GM12873 (cell line): ENCODE data around the gene TBCE.

ENCODE experiments used
- CTCF ChIP-seq: IDR thresholded peaks from 2 replicates; pipeline ENCODE4 v1.5.1; 2012; ENCODE audit warnings: low read depth, mild to moderate bottlenecking, moderate library complexity, low read length, control low read depth; ENCODE audit not compliant: insufficient read depth; ENCODE audit errors: missing control alignments

The TBCE gene

GRCh38 chr1:235429143-235429542 lies 61.9 kb downstream of the TBCE start:
- no peak for TF ChIP-seq CTCF

- no peak for TF ChIP-seq CTCF
Measured at GRCh38 chr1:235430991-235431390, 63.8 kb downstream of the TBCE start.

- no peak for TF ChIP-seq CTCF
Measured at GRCh38 chr1:235434001-235434400, 66.8 kb downstream of the TBCE start.

GRCh38 chr1:235441159-235441685 lies 74.0 kb downstream of the TBCE start:
- TF ChIP-seq CTCF, result no peak

DNA sequence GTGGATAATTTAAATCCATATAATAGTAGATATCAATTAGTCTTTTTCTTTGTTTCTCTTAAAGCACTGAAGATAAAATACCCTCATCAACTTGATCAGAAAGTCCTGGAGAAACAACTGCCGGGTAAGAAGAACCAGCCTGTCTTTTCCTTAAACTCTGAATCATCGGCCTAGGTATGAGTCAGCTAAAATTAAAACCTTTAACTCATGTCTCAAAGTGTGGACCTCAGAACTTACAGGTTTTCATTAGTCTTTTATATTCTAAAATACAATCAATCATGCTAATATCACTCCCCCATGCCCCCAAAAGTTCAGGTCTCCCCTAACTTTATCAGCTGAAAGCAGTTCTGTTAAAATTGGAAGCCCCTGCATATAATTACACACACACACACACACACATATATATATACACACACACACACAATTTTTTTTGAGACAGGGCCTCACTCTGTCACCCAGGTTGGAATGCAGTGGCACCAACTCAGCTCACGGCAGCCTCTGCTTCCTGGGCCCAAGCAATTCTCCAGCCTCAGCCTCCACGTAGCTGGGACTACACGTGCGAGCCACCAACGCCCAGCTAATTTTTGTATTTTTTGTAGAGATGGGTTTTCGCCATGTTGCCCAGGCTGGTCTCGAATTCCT lies 75.7 kb downstream of the TBCE start:
- no peak for TF ChIP-seq CTCF

DNA sequence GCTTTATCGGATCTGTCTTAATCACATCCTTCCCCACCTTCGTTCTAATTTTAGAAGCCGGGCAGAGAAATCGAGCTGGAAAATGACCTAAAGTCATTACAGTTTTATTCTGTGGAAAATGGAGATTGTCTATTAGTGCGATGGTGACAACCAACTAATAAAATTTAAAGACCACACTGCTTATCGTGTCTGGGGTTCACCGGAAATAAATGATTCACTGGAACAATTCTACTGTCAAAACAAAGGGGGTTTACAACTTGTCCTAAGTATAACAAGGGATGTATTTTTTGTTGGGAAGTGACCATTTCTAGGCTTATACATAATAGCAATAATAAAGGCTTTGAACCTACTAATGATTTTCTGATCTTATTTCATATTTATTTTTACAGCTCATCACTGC lies 81.4 kb downstream of the TBCE start:
- no peak for TF ChIP-seq CTCF

DNA sequence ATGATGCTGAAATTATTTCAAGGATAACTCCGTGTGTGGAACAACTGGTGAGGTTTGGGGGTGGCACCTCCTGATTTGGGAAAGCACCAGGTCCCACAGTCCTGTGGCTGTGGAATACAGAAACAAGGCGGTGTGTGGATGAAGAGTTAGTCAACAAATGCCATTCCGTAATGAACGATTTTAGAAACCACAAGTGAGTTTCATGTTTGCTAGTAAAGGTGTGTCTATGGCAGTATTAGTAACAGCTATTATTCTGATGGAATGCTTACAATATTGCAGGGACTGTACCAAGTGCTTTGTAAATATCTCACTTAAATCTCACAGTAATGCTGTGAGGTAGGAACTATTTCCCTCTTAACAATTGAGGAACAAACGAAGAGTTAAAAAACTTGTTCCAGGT lies 83.2 kb downstream of the TBCE start:
- no peak for TF ChIP-seq CTCF
